ENCODE measurements around the gene PHYHIPL. TPM values are rescaled to one million over a fixed set of nuclear protein-coding genes. Genes with fewer than 3 reads are reported as not detected.

PHYHIPL gene
- total and polyA plus RNA-seq, 2 experiments from 2014 or later, result 1.1 TPM; not detected in 1

GRCh38 chr10:59268460-59268859 lies 92.0 kb downstream of the PHYHIPL start:
- Histone ChIP-seq H3K9me3 (ENCODE audit: low read depth) (no peaks in the 10 kb centered on the region), H3K27me3 (no peaks in the 10 kb centered on the region), H3K27ac (no peak overlapping the region), H3K36me3 (no peaks in the 10 kb centered on the region), H3K4me1 (ENCODE audit: low read depth) (peaks cover 8% of the 10 kb centered on the region), H3K4me3 (no peak overlapping the region)
- DNase-seq (ENCODE audit: low read depth in 1 of 2, low spot score in 1 of 2), result no peak
- no peak for TF ChIP-seq CTCF (IDR thresholded peaks at IDR 0.05; ENCODE audit: low read depth, low read length)

- no peak overlapping the region for H3K27ac ChIP-seq
- TF ChIP-seq CTCF (IDR thresholded peaks at IDR 0.05; ENCODE audit: low read depth, low read length), result no peak
- H3K27me3 ChIP-seq, result no peaks in the 10 kb centered on the region
These were observed 93.2 kb downstream of the PHYHIPL start for GRCh38 chr10:59269651-59270050.

DNA sequence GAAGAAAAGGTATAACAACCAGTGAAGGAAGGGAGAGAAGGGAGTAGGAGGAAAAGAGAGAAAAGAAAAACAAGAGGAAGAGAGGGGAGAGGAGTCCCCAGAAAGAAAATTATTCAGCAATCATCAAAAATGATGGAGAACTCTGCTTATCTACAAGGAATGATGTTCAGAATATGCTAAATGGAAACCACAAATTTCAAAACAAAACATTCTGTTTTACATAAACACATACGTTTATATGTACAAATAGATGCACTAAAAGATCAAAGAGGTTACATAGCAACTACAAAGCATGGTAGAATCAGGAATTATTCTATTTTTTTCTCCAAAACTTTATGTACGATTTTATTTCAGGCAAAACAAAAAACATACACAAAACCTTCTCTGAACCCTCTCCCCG lies 94.0 kb downstream of the PHYHIPL start:
- no peak overlapping the region for H3K4me3 ChIP-seq
- H3K36me3 ChIP-seq, result no peaks in the 10 kb centered on the region
- no peaks in the 10 kb centered on the region for H3K9me3 ChIP-seq (ENCODE audit: low read depth)
- no peaks in the 10 kb centered on the region for H3K27me3 ChIP-seq
- H3K4me1 ChIP-seq (ENCODE audit: low read depth), result peaks cover 8% of the 10 kb centered on the region
- DNase-seq (ENCODE audit: low read depth in 1 of 2, low spot score in 1 of 2), result no peak
- no peak overlapping the region for H3K27ac ChIP-seq
- TF ChIP-seq CTCF (IDR thresholded peaks at IDR 0.05; ENCODE audit: low read depth, low read length), result no peak

More at GRCh38 chr10:59269651-59270050, 93.2 kb downstream of the PHYHIPL start:
- Histone ChIP-seq H3K36me3 (no peaks in the 10 kb centered on the region), H3K4me1 (ENCODE audit: low read depth) (peaks cover 8% of the 10 kb centered on the region), H3K9me3 (ENCODE audit: low read depth) (no peaks in the 10 kb centered on the region), H3K4me3 (no peak overlapping the region)
- no peak for DNase-seq (ENCODE audit: low read depth in 1 of 2, low spot score in 1 of 2)

- Histone ChIP-seq H3K9me3 (ENCODE audit: low read depth) (no peaks in the 10 kb centered on the region), H3K4me3 (no peak overlapping the region), H3K4me1 (ENCODE audit: low read depth) (peaks cover 3% of the 10 kb centered on the region), H3K27me3 (no peaks in the 10 kb centered on the region), H3K36me3 (no peaks in the 10 kb centered on the region), H3K27ac (no peak overlapping the region)
- no peak for TF ChIP-seq CTCF (IDR thresholded peaks at IDR 0.05; ENCODE audit: low read depth, low read length)
- no peak for DNase-seq (ENCODE audit: low read depth in 1 of 2, low spot score in 1 of 2)
These were observed 94.7 kb downstream of the PHYHIPL start for GRCh38 chr10:59271160-59271559.

DNA sequence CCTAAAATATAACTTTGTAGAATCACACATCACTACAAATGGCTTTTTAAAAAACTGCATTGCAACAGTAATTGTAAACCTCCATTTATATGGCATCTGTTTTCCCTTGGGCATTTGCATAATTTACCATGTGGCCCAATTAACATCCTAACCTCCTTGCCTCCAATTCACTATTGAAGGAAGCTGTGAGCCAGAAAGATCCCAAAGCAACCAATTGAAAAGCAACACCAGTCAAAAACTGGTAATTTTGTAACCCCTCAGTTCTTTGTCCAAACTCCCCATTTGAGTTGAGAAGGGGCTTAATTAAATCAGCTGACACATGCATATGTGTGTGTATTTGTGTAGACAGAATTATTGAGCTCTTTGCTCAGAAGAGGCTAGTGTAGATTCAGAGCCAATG lies 95.6 kb downstream of the PHYHIPL start:
- TF ChIP-seq CTCF (IDR thresholded peaks at IDR 0.05; ENCODE audit: low read depth, low read length), result no peak
- H3K4me1 ChIP-seq (ENCODE audit: low read depth), result no peaks in the 10 kb centered on the region
- no peak overlapping the region for H3K27ac ChIP-seq
- H3K9me3 ChIP-seq (ENCODE audit: low read depth), result no peaks in the 10 kb centered on the region
- no peaks in the 10 kb centered on the region for H3K27me3 ChIP-seq
- no peak for DNase-seq (ENCODE audit: low read depth in 1 of 2, low spot score in 1 of 2)
- no peak overlapping the region for H3K4me3 ChIP-seq
- no peaks in the 10 kb centered on the region for H3K36me3 ChIP-seq

GRCh38 chr10:59273445-59273844 lies 97.0 kb downstream of the PHYHIPL start:
- no peaks in the 10 kb centered on the region for H3K36me3 ChIP-seq
- TF ChIP-seq CTCF (IDR thresholded peaks at IDR 0.05; ENCODE audit: low read depth, low read length), result no peak
- no peaks in the 10 kb centered on the region for H3K9me3 ChIP-seq (ENCODE audit: low read depth)
- H3K4me3 ChIP-seq, result no peak overlapping the region
- no peaks in the 10 kb centered on the region for H3K4me1 ChIP-seq (ENCODE audit: low read depth)
- H3K27me3 ChIP-seq, result no peaks in the 10 kb centered on the region
- H3K27ac ChIP-seq, result no peak overlapping the region
- DNase-seq (ENCODE audit: low read depth in 1 of 2, low spot score in 1 of 2), result peak in 1 of 2 donors; percentile 14
